HepG2 (cell line): Measurements from ENCODE around the gene GSK3A. TPM values are rescaled to one million over a fixed set of nuclear protein-coding genes. Genes with fewer than 3 reads are reported as not detected.

ENCODE experiments used
- ARID2 ChIP-seq: sonication (generic); formaldehyde crosslinking; IDR thresholded peaks from 2 replicates; pipeline ENCODE4 v1.8.1; 2022; ENCODE audit warnings: mild to moderate bottlenecking, missing genetic modification reagents, borderline replicate concordance
- ESRRA ChIP-seq: sonication (generic); formaldehyde crosslinking; IDR thresholded peaks from 2 replicates; pipeline ENCODE4 v1.5.1; 2020; ENCODE audit warnings: mild to moderate bottlenecking, low read depth, missing genetic modification reagents
- FIP1L1 ChIP-seq: fragments of 200-400 bp; formaldehyde crosslinking; IDR thresholded peaks from 2 replicates; pipeline ENCODE4 v1.6.1; 2018; ENCODE audit warnings: low read depth, mild to moderate bottlenecking, low read length, moderate library complexity, borderline replicate concordance; ENCODE audit not compliant: insufficient read depth
- FLYWCH1 ChIP-seq: sonication (generic); formaldehyde crosslinking; IDR thresholded peaks from 2 replicates; pipeline ENCODE4 v1.8.1; 2023; ENCODE audit warnings: mild to moderate bottlenecking, missing genetic modification reagents
- GATA4 ChIP-seq: sonication (generic); IDR thresholded peaks from 2 replicates; pipeline ENCODE4 v1.6.1; 2016; ENCODE audit warnings: antibody characterized with exemption, low read depth, borderline replicate concordance
- HMGA1 ChIP-seq: sonication (generic); formaldehyde crosslinking; conservative IDR thresholded peaks from 2 replicates; pipeline ENCODE4 v1.4.0; 2020; ENCODE audit warnings: missing genetic modification reagents
- MED1 ChIP-seq: sonication (generic); formaldehyde crosslinking; IDR thresholded peaks from 2 replicates; pipeline ENCODE4 v1.4.0; 2020; ENCODE audit warnings: missing genetic modification reagents
- MIER3 ChIP-seq: IDR thresholded peaks from 2 replicates; pipeline ENCODE4 v1.6.1; 2016; ENCODE audit warnings: missing compliant biosample characterization, borderline replicate concordance
- NFATC3 ChIP-seq: sonication (generic); formaldehyde crosslinking; IDR thresholded peaks from 2 replicates; pipeline ENCODE4 v1.5.1; 2020; ENCODE audit warnings: mild to moderate bottlenecking, missing genetic modification reagents
- NR3C1 ChIP-seq: sonication (generic); formaldehyde crosslinking; IDR thresholded peaks from 2 replicates; pipeline ENCODE4 v1.4.0; 2020; ENCODE audit warnings: missing genetic modification reagents
- POLR2G ChIP-seq: fragments of 200-400 bp; formaldehyde crosslinking; IDR thresholded peaks from 2 replicates; pipeline ENCODE4 v1.6.1; 2018; ENCODE audit warnings: mild to moderate bottlenecking, low read depth, low read length, moderate library complexity
- RAD21 ChIP-seq: fragments of 450-650 bp; formaldehyde crosslinking; IDR thresholded peaks from 2 replicates; pipeline ENCODE4 v1.5.0; 2020; ENCODE audit warnings: mild to moderate bottlenecking
- RELA ChIP-seq: sonication (generic); formaldehyde crosslinking; IDR thresholded peaks from 2 replicates; pipeline ENCODE4 v1.4.0; 2020; ENCODE audit warnings: missing genetic modification reagents
- SIX1 ChIP-seq: sonication (generic); formaldehyde crosslinking; IDR thresholded peaks from 2 replicates; pipeline ENCODE4 v1.4.0; 2020; ENCODE audit warnings: missing genetic modification reagents, borderline replicate concordance
- ZBTB3 ChIP-seq: sonication (generic); formaldehyde crosslinking; IDR thresholded peaks from 2 replicates; pipeline ENCODE4 v1.4.0; 2020; ENCODE audit warnings: low read depth, mild to moderate bottlenecking, moderate library complexity, missing genetic modification reagents, borderline replicate concordance
- ZFP37 ChIP-seq: sonication (generic); formaldehyde crosslinking; IDR thresholded peaks from 2 replicates; pipeline ENCODE4 v1.4.0; 2020; ENCODE audit warnings: missing genetic modification reagents, borderline replicate concordance
- ZFP82 ChIP-seq: sonication (generic); formaldehyde crosslinking; IDR thresholded peaks from 2 replicates; pipeline ENCODE4 v1.5.1; 2020; ENCODE audit warnings: mild to moderate bottlenecking, missing genetic modification reagents, borderline replicate concordance
- ZNF296 ChIP-seq: sonication (generic); formaldehyde crosslinking; conservative IDR thresholded peaks from 2 replicates; pipeline ENCODE4 v1.5.0; 2020; ENCODE audit warnings: mild to moderate bottlenecking, missing genetic modification reagents
- ZNF430 ChIP-seq: sonication (generic); formaldehyde crosslinking; IDR thresholded peaks from 2 replicates; pipeline ENCODE4 v1.9.0; 2021; ENCODE audit warnings: mild to moderate bottlenecking, missing genetic modification reagents
- ZNF564 ChIP-seq: sonication (generic); formaldehyde crosslinking; IDR thresholded peaks from 2 replicates; pipeline ENCODE4 v1.8.1; 2023; ENCODE audit warnings: mild to moderate bottlenecking, missing genetic modification reagents
- ZNF792 ChIP-seq: IDR thresholded peaks from 2 replicates; pipeline ENCODE4 v1.6.1; 2016
- polyA plus RNA-seq, 8 experiments: library from polyadenylated mRNA; depleted of rRNA in 3 of 8; stranded (reverse) in 7 of 8; unstranded in 1 of 8; fragments of >200 nt; fragmentation: Illumina TruSeq in 4 of 8; extraction: Trizol in 4 of 8; gene quantifications; 2 replicates each; pipeline versions ENCODE4 v1.2.1 to v1.2.3, GENCODE V29; 2011 to 2016; ENCODE audit warnings: low read depth in 4 of 8, missing spikeins in 1 of 8, mixed read lengths in 1 of 8; ENCODE audit not compliant: insufficient read depth in 1 of 8
- total RNA-seq, 5 experiments: library from RNA; depleted of rRNA; stranded (reverse); fragments of >200 nt; fragmentation: Illumina TruSeq; extraction: Trizol; gene quantifications; 2 replicates each; pipeline ENCODE4 v1.2.3, GENCODE V29; 2016; ENCODE audit warnings: low read depth in 1 of 5
- TF ChIP-seq, protein P1 (sequence below): sonication (generic); formaldehyde crosslinking; IDR thresholded peaks from 2 replicates; pipeline ENCODE4 v1.4.0; 2020; ENCODE audit warnings: low read depth, mild to moderate bottlenecking, missing genetic modification reagents
- TF ChIP-seq, protein P2 (sequence below): IDR thresholded peaks from 2 replicates; pipeline ENCODE4 v1.6.1; 2018; ENCODE audit warnings: missing genetic modification reagents
- TF ChIP-seq, protein P3 (sequence below): sonication (generic); formaldehyde crosslinking; IDR thresholded peaks from 2 replicates; pipeline ENCODE4 v1.5.1; 2020; ENCODE audit warnings: mild to moderate bottlenecking, missing genetic modification reagents, moderate library complexity
- TF ChIP-seq, protein P4 (sequence below): sonication (generic); formaldehyde crosslinking; IDR thresholded peaks from 2 replicates; pipeline ENCODE4 v1.4.0; 2020; ENCODE audit warnings: mild to moderate bottlenecking, missing genetic modification reagents
- TF ChIP-seq, protein P5 (sequence below): sonication (generic); formaldehyde crosslinking; IDR thresholded peaks from 2 replicates; pipeline ENCODE4 v1.4.0; 2020; ENCODE audit warnings: missing genetic modification reagents, mild to moderate bottlenecking, borderline replicate concordance

GSK3A gene
- total and polyA plus RNA-seq, 2 of the 13 experiments (the other 11 are each of a cell fraction or from before 2014, with no cell fraction given) = 16.9 to 52.5 TPM

DNA sequence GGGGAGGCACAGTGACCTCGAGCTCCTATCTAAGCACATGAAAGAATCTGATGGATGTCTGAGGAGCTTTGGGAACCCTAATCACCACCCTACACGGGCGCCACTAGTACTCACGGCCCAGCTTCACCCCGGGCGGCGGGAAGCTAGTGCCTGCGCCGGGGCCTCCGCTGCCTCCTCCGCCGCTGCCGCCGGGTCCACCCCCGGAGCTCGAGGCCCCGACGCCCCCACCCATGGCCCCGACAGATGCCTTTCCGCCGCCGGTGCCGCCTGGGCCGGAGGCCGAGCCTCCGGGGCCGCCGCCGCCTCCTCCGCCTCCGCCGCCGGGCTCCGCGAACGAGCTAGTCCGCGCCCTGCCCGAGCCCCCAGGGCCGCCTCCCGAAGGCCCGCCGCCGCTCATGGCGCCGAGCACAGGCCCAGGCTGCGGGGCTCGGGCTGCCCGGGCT lies 312 bp downstream of the GSK3A start (continued):
- TF ChIP-seq FIP1L1 = no peak
- no peak for TF ChIP-seq ZBTB3 (CRISPR knock-in tag)
- no peak for TF ChIP-seq MED1
- no peak for TF ChIP-seq RELA (CRISPR knock-in tag)
- no peak for TF ChIP-seq FLYWCH1 (CRISPR knock-in tag)
- TF ChIP-seq MIER3 (CRISPR knock-in tag) = no peak
- TF ChIP-seq ZNF296 (CRISPR knock-in tag) = no peak
- TF ChIP-seq, protein P1, sequence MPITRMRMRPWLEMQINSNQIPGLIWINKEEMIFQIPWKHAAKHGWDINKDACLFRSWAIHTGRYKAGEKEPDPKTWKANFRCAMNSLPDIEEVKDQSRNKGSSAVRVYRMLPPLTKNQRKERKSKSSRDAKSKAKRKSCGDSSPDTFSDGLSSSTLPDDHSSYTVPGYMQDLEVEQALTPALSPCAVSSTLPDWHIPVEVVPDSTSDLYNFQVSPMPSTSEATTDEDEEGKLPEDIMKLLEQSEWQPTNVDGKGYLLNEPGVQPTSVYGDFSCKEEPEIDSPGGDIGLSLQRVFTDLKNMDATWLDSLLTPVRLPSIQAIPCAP (CRISPR knock-in tag) = no peak
- 0 out of 2 replicates have a peak, but pooled peaks have one; percentile 29 for TF ChIP-seq ZNF430 (CRISPR knock-in tag)
- TF ChIP-seq GATA4 = no peak
- no peak for TF ChIP-seq HMGA1 (CRISPR knock-in tag)
- TF ChIP-seq, protein P2, sequence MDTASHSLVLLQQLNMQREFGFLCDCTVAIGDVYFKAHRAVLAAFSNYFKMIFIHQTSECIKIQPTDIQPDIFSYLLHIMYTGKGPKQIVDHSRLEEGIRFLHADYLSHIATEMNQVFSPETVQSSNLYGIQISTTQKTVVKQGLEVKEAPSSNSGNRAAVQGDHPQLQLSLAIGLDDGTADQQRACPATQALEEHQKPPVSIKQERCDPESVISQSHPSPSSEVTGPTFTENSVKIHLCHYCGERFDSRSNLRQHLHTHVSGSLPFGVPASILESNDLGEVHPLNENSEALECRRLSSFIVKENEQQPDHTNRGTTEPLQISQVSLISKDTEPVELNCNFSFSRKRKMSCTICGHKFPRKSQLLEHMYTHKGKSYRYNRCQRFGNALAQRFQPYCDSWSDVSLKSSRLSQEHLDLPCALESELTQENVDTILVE (CRISPR knock-in tag) = no peak
- no peak for TF ChIP-seq ZNF792
- peak; percentile 75 for TF ChIP-seq RAD21 (CRISPR knock-in tag)
- no peak for TF ChIP-seq SIX1 (CRISPR knock-in tag)
- TF ChIP-seq, protein P3, sequence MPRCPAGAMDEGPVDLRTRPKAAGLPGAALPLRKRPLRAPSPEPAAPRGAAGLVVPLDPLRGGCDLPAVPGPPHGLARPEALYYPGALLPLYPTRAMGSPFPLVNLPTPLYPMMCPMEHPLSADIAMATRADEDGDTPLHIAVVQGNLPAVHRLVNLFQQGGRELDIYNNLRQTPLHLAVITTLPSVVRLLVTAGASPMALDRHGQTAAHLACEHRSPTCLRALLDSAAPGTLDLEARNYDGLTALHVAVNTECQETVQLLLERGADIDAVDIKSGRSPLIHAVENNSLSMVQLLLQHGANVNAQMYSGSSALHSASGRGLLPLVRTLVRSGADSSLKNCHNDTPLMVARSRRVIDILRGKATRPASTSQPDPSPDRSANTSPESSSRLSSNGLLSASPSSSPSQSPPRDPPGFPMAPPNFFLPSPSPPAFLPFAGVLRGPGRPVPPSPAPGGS (CRISPR knock-in tag) = peak; percentile 29; the same call in 1 of the 2 replicates
- no peak for TF ChIP-seq NFATC3 (CRISPR knock-in tag)
- TF ChIP-seq ESRRA = no peak
- no peak for TF ChIP-seq ZFP37
- TF ChIP-seq NR3C1 (CRISPR knock-in tag) = no peak
- TF ChIP-seq ARID2 = no peak
- no peak for TF ChIP-seq ZNF564 (CRISPR knock-in tag)
- TF ChIP-seq, protein P4, sequence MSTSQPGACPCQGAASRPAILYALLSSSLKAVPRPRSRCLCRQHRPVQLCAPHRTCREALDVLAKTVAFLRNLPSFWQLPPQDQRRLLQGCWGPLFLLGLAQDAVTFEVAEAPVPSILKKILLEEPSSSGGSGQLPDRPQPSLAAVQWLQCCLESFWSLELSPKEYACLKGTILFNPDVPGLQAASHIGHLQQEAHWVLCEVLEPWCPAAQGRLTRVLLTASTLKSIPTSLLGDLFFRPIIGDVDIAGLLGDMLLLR = 0 out of 2 replicates have a peak, but pooled peaks have one; percentile 5
- TF ChIP-seq, protein P5, sequence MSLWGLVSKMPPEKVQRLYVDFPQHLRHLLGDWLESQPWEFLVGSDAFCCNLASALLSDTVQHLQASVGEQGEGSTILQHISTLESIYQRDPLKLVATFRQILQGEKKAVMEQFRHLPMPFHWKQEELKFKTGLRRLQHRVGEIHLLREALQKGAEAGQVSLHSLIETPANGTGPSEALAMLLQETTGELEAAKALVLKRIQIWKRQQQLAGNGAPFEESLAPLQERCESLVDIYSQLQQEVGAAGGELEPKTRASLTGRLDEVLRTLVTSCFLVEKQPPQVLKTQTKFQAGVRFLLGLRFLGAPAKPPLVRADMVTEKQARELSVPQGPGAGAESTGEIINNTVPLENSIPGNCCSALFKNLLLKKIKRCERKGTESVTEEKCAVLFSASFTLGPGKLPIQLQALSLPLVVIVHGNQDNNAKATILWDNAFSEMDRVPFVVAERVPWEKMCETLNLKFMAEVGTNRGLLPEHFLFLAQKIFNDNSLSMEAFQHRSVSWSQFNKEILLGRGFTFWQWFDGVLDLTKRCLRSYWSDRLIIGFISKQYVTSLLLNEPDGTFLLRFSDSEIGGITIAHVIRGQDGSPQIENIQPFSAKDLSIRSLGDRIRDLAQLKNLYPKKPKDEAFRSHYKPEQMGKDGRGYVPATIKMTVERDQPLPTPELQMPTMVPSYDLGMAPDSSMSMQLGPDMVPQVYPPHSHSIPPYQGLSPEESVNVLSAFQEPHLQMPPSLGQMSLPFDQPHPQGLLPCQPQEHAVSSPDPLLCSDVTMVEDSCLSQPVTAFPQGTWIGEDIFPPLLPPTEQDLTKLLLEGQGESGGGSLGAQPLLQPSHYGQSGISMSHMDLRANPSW (CRISPR knock-in tag) = no peak
- no peak for TF ChIP-seq POLR2G
- TF ChIP-seq ZFP82 (CRISPR knock-in tag) = 0 out of 2 replicates have a peak, but pooled peaks have one; percentile 13
